Liver (tissue), 9 donors: Measurements from ENCODE around the gene CES5A. TPM values are rescaled to one million over a fixed set of nuclear protein-coding genes. Genes with fewer than 3 reads are reported as not detected.

Experiments used
- DNase-seq: peaks from one replicate; pipeline ENCODE4 v3.0.0-alpha.2; 2017; ENCODE audit warnings: low spot score
- H3K27ac ChIP-seq, 2 donors: one replicate each; pipeline ENCODE4 v1.7.0; 2013; ENCODE audit warnings: inconsistent platforms in 2 of 2, low read length in 2 of 2, control low read depth in 1 of 2, low read depth in 1 of 2, mild to moderate bottlenecking in 1 of 2
- H3K27me3 ChIP-seq, 4 donors: one replicate each; pipeline versions ENCODE4 v1.6.1 to v1.7.0; 2013; ENCODE audit warnings: low read length in 3 of 4, inconsistent platforms in 1 of 4, mild to moderate bottlenecking in 1 of 4, moderate library complexity in 1 of 4; ENCODE audit not compliant: control insufficient read depth in 4 of 4, insufficient read depth in 4 of 4
- H3K36me3 ChIP-seq, 4 donors: one replicate each; pipeline versions ENCODE4 v1.6.1 to v1.7.0; 2013; ENCODE audit warnings: low read length in 3 of 4, mild to moderate bottlenecking in 3 of 4, low read depth in 1 of 4, moderate library complexity in 1 of 4; ENCODE audit not compliant: control insufficient read depth in 4 of 4, insufficient read depth in 3 of 4
- H3K4me1 ChIP-seq, 4 donors: one replicate each; pipeline versions ENCODE4 v1.6.1 to v1.7.0; 2013; ENCODE audit warnings: low read length in 3 of 4, mild to moderate bottlenecking in 3 of 4, moderate library complexity in 1 of 4; ENCODE audit not compliant: control insufficient read depth in 4 of 4, insufficient read depth in 4 of 4
- H3K4me3 ChIP-seq, 3 donors: one replicate each; pipeline versions ENCODE4 v1.6.1 to v1.7.0; 2013; ENCODE audit warnings: low read length in 3 of 3, control low read depth in 1 of 3, low read depth in 1 of 3, mild to moderate bottlenecking in 1 of 3
- H3K9ac ChIP-seq, 2 donors: one replicate each; pipeline ENCODE4 v1.7.0; 2013; ENCODE audit warnings: low read length in 2 of 2, mild to moderate bottlenecking in 2 of 2, moderate library complexity in 2 of 2, control low read depth in 1 of 2, low read depth in 1 of 2
- H3K9me3 ChIP-seq, 4 donors: one replicate each; pipeline versions ENCODE4 v1.6.1 to v1.7.0; 2013; ENCODE audit warnings: low read length in 3 of 4; ENCODE audit not compliant: control insufficient read depth in 4 of 4
- ATF3 ChIP-seq: IDR thresholded peaks from 2 replicates; pipeline ENCODE4 v1.6.1; 2016; ENCODE audit warnings: antibody characterized with exemption
- EGR1 ChIP-seq, 2 donors: IDR thresholded peaks; 2 replicates each; pipeline ENCODE4 v1.6.1; 2016 to 2018; ENCODE audit warnings: antibody characterized with exemption in 2 of 2, low read depth in 2 of 2
- FOXA1 ChIP-seq: IDR thresholded peaks from 2 replicates; pipeline ENCODE4 v1.6.1; 2016; ENCODE audit warnings: antibody characterized with exemption
- FOXA2 ChIP-seq: IDR thresholded peaks from 2 replicates; pipeline ENCODE4 v1.6.1; 2016; ENCODE audit warnings: antibody characterized with exemption
- GABPA ChIP-seq, 2 donors: IDR thresholded peaks in 1 of 2; conservative IDR thresholded peaks in 1 of 2; 2 replicates each; pipeline ENCODE4 v1.6.1; 2016; ENCODE audit warnings: antibody characterized with exemption in 2 of 2, mild to moderate bottlenecking in 1 of 2, moderate library complexity in 1 of 2
- HNF4A ChIP-seq, 2 donors: conservative IDR thresholded peaks; 2 replicates each; pipeline ENCODE4 v1.6.1; 2016; ENCODE audit warnings: antibody characterized with exemption in 2 of 2, mild to moderate bottlenecking in 2 of 2
- HNF4G ChIP-seq: IDR thresholded peaks from 2 replicates; pipeline ENCODE4 v1.6.1; 2016; ENCODE audit warnings: antibody characterized with exemption
- JUND ChIP-seq, 2 donors: IDR thresholded peaks; 2 replicates each; pipeline ENCODE4 v1.6.1; 2016; ENCODE audit warnings: antibody characterized with exemption in 2 of 2
- MAX ChIP-seq: IDR thresholded peaks from 2 replicates; pipeline ENCODE4 v1.6.1; 2016; ENCODE audit warnings: antibody characterized with exemption
- NR2F2 ChIP-seq: IDR thresholded peaks from 2 replicates; pipeline ENCODE4 v1.6.1; 2016; ENCODE audit warnings: antibody characterized with exemption
- RAD21 ChIP-seq, 2 donors: IDR thresholded peaks; 2 replicates each; pipeline ENCODE4 v1.6.1; 2016; ENCODE audit warnings: antibody characterized with exemption in 2 of 2, mild to moderate bottlenecking in 2 of 2
- REST ChIP-seq: IDR thresholded peaks from 2 replicates; pipeline ENCODE4 v1.6.1; 2016; ENCODE audit warnings: antibody characterized with exemption, mild to moderate bottlenecking
- RXRA ChIP-seq, 2 donors: IDR thresholded peaks; 2 replicates each; pipeline ENCODE4 v1.6.1; 2017 to 2018; ENCODE audit warnings: antibody characterized with exemption in 2 of 2, mild to moderate bottlenecking in 1 of 2
- SP1 ChIP-seq: IDR thresholded peaks from 2 replicates; pipeline ENCODE4 v1.6.1; 2018; ENCODE audit warnings: antibody characterized with exemption, mild to moderate bottlenecking
- TAF1 ChIP-seq: conservative IDR thresholded peaks from 2 replicates; pipeline ENCODE4 v1.6.1; 2016; ENCODE audit warnings: antibody characterized with exemption, mild to moderate bottlenecking
- YY1 ChIP-seq: IDR thresholded peaks from 2 replicates; pipeline ENCODE4 v1.6.1; 2016; ENCODE audit warnings: antibody characterized with exemption, mild to moderate bottlenecking
- WGBS: extraction: QIAGEN DNeasy Blood & Tissue Kit; methylation state at CpG from one replicate; pipeline ENCODE4 v1.1.7; 2013; 5-methylcytosine and 5-hydroxymethylcytosine counted together
- polyA plus RNA-seq, 2 donors: library from polyadenylated mRNA; stranded (reverse) in 1 of 2; unstranded in 1 of 2; fragments of 200-250 nt in 1 of 2; fragments of >200 nt in 1 of 2; fragmentation: Nextera tagmentation in 1 of 2; extraction: Ambion mirVana in 1 of 2; gene quantifications; one replicate each; pipeline versions ENCODE4 v1.2.1 to v1.2.3, GENCODE V29; 2013 to 2015
- total RNA-seq, 2 donors: library from RNA; depleted of rRNA; stranded (reverse); fragments of >200 nt; gene quantifications; one replicate each; pipeline ENCODE4 v1.2.3, GENCODE V29; 2014
- TF ChIP-seq, protein P1 (sequence below): IDR thresholded peaks from 2 replicates; pipeline ENCODE4 v1.6.1; 2016; ENCODE audit warnings: antibody characterized with exemption
- TF ChIP-seq, protein P2 (sequence below): fragments of 150-350 bp; IDR thresholded peaks from 2 replicates; pipeline ENCODE4 v1.5.1; 2017; ENCODE audit warnings: improper control_type of control experiment, low read depth, low read length; ENCODE audit not compliant: missing input control
- donor health status: healthy.
- donor health status: healthy.
- donor health status: healthy.
- donor health status: healthy.
- donor health status: healthy.

CES5A gene
- total and polyA plus RNA-seq, 4 donors: 0.67 to 1.5 (median 0.96) TPM; not detected in 1

DNA sequence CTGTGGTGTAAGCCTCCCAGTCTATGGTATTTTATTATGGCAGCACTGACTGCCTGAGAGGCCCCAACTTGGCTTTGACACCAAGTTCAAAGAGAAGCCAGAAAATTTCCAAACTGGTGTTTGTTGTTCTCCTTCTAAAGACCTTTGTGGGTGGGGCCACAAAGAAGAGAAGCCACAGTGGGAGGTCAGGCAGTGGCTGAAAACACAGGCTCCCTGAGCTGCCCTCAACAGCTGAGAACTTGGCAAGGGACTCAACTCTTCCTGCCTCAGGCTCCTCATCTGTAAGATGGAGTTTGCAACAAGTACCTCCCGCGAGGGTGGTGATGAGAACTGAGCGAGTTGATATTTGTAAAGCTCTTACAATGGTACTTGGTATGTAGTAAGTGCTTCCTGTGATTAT, 18.2 kb downstream of the CES5A start:
- TF ChIP-seq RXRA (IDR thresholded peaks at IDR 0.05) (no peak), NR2F2 (no peak), REST (no peak), RAD21 (IDR thresholded peaks at IDR 0.05) (no peak), ATF3 (no peak), EGR1 (IDR thresholded peaks at IDR 0.05; ENCODE audit: low read depth in 2 of 2) (no peak), GABPA (IDR thresholded peaks at IDR 0.05 in 1 of 2, conservative IDR thresholded peaks at IDR 0.05 in 1 of 2) (no peak), FOXA2 (no peak), FOXA1 (no peak), JUND (IDR thresholded peaks at IDR 0.05) (no peak), HNF4G (no peak), HNF4A (conservative IDR thresholded peaks at IDR 0.05) (no peak), TAF1 (no peak)
- TF ChIP-seq, protein P1, sequence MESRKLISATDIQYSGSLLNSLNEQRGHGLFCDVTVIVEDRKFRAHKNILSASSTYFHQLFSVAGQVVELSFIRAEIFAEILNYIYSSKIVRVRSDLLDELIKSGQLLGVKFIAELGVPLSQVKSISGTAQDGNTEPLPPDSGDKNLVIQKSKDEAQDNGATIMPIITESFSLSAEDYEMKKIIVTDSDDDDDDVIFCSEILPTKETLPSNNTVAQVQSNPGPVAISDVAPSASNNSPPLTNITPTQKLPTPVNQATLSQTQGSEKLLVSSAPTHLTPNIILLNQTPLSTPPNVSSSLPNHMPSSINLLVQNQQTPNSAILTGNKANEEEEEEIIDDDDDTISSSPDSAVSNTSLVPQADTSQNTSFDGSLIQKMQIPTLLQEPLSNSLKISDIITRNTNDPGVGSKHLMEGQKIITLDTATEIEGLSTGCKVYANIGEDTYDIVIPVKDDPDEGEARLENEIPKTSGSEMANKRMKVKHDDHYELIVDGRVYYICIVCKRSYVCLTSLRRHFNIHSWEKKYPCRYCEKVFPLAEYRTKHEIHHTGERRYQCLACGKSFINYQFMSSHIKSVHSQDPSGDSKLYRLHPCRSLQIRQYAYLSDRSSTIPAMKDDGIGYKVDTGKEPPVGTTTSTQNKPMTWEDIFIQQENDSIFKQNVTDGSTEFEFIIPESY: no peak
- peaks cover 2 to 27% (median 9%) of the 10 kb centered on the region in 4 donors for H3K36me3 ChIP-seq
- H3K27ac ChIP-seq: no peak overlapping the region
- H3K4me1 ChIP-seq: no peaks in the 10 kb centered on the region
- H3K4me3 ChIP-seq: no peak overlapping the region
- H3K27me3 ChIP-seq: no peaks in the 10 kb centered on the region
- H3K9me3 ChIP-seq: no peaks in the 10 kb centered on the region
- no peak overlapping the region for H3K9ac ChIP-seq
- 93% methylated on average over 3 of the region's 3 CpGs for WGBS
- no peak for DNase-seq

- Histone ChIP-seq H3K27me3 (no peaks in the 10 kb centered on the region), H3K4me1 (no peaks in the 10 kb centered on the region), H3K9ac (no peak overlapping the region), H3K27ac (no peak overlapping the region), H3K36me3 (peaks cover 0 to 11% (median 3%) of the 10 kb centered on the region in 4 donors), H3K4me3 (no peak overlapping the region), H3K9me3 (no peaks in the 10 kb centered on the region)
- no peak for DNase-seq
- 83% methylated on average over 3 of the region's 3 CpGs for WGBS
- TF ChIP-seq REST (no peak), TAF1 (no peak), GABPA (IDR thresholded peaks at IDR 0.05 in 1 of 2, conservative IDR thresholded peaks at IDR 0.05 in 1 of 2) (no peak), HNF4A (conservative IDR thresholded peaks at IDR 0.05) (no peak), SP1 (no peak), RAD21 (IDR thresholded peaks at IDR 0.05) (no peak), JUND (IDR thresholded peaks at IDR 0.05) (no peak), RXRA (IDR thresholded peaks at IDR 0.05) (no peak), FOXA2 (no peak), HNF4G (no peak), FOXA1 (no peak), EGR1 (IDR thresholded peaks at IDR 0.05; ENCODE audit: low read depth in 2 of 2) (no peak), NR2F2 (no peak), YY1 (no peak), MAX (no peak)
- TF ChIP-seq, protein P2, sequence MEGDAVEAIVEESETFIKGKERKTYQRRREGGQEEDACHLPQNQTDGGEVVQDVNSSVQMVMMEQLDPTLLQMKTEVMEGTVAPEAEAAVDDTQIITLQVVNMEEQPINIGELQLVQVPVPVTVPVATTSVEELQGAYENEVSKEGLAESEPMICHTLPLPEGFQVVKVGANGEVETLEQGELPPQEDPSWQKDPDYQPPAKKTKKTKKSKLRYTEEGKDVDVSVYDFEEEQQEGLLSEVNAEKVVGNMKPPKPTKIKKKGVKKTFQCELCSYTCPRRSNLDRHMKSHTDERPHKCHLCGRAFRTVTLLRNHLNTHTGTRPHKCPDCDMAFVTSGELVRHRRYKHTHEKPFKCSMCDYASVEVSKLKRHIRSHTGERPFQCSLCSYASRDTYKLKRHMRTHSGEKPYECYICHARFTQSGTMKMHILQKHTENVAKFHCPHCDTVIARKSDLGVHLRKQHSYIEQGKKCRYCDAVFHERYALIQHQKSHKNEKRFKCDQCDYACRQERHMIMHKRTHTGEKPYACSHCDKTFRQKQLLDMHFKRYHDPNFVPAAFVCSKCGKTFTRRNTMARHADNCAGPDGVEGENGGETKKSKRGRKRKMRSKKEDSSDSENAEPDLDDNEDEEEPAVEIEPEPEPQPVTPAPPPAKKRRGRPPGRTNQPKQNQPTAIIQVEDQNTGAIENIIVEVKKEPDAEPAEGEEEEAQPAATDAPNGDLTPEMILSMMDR: no peak
- TF ChIP-seq, protein P1: no peak
Observed at GRCh38 chr16:55853114-55853513, 22.1 kb downstream of the CES5A start.
